Adipose tissue (tissue), 3 donors: ENCODE results near the gene CNKSR3. TPM values are rescaled to one million over a fixed set of nuclear protein-coding genes. Genes with fewer than 3 reads are reported as not detected.
"Not testable (repeated sequence)": the region's sequence is repeated elsewhere in the genome, so short reads cannot be mapped to it uniquely, and the experiment has no call there.

Experiments
- H3K27ac ChIP-seq: one replicate; pipeline ENCODE4 v1.5.1; 2013; ENCODE audit warnings: low read depth, low read length
- WGBS, 3 donors: extraction: QIAGEN DNeasy Blood & Tissue Kit; methylation state at CpG; one replicate each; pipeline ENCODE4 v1.1.7; 2013; 5-methylcytosine and 5-hydroxymethylcytosine counted together
- polyA plus RNA-seq, 3 donors: library from polyadenylated mRNA; stranded (reverse); fragments of 200-250 nt; gene quantifications; one replicate each; pipeline ENCODE4 v1.2.3, GENCODE V29; 2013
- donor health status: healthy with polysubstance abuse.
- donor health status: Bipolar disorder and iron deficiency.
- donor health status: healthy.

CNKSR3 gene
- polyA plus RNA-seq, 3 donors, result 3.8 to 6.8 (median 6.5) TPM

DNA sequence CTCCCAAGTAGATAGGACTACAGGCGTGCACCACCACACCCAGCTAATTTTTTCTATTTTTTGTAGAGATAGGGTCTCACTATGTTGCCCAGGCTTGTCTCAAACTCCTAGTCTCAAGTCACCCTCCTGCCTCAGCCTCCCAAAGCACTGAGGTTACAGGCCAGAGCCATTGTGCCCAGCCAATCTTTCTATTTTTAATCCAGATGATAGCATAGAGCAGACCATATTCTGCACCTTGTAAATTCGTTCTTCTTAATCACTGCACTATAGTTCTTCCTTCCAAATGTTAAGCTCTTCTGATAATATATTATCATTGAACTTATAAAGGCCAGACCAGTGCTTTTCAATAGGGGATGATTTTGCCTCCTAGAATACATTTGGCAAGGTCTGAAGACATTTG is 24.0 kb upstream of the CNKSR3 start:
- no peak overlapping the region for H3K27ac ChIP-seq
- 86 to 98% (median 91%) methylated on average over 2 of the region's 2 CpGs for WGBS, 3 donors

GRCh38 chr6:154532426-154532825 is 21.9 kb upstream of the CNKSR3 start:
- WGBS, 3 donors, result 79 to 94% (median 91%) methylated on average over 4 of the region's 4 CpGs
- no peak overlapping the region for H3K27ac ChIP-seq

DNA sequence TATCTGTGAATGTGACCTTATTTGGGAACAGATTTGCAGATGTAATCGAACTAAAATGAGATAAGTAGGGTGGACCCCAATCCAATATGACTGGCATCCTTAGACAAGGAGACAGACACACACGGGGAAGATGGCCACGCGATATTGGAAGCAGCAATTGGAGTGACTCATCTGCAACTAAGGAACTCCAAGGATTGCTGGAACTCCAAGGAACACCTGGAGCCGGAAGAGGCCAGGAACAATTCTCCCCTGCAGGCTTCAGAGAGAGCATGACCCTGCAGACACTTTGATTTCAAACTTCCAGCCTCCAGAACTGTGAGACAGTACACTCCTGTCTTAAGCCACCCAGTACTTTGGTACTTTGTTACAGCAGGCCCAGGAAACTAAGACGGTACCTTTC is 19.5 kb upstream of the CNKSR3 start:
- no peak overlapping the region for H3K27ac ChIP-seq
- WGBS, 3 donors, result 93 to 98% (median 94%) methylated on average over 6 of the region's 6 CpGs

DNA sequence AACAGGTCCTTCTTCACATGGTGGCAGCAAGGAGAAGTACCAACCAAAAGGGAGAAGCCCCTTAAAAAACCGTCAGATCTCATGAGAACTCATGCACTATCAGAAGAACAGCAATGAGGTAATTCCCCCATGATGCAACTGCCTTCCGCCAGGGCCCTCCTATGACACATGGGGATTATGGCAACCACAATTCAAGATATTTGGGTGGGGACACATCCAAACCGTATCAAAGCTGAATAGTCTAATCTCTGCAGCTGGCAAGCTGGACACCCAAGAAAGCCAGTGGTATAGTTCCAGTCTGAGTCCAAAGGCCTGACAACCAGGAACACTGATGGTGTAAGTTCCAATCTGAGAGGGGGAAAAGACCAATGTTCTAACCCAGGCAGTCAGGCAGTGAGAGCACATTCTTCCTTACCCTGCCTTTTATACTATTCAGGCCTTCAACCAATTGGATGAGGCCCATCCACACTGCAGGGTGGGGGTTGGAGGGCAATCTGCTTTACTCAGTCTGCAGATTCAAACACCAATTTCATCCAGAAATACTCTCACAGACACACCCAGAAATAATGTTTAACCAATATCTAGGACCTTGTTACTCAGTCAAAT is 17.9 kb upstream of the CNKSR3 start:
- WGBS, 3 donors, result 83 to 84% (median 84%) methylated on average over 3 of the region's 3 CpGs
- H3K27ac ChIP-seq, result no peak overlapping the region

DNA sequence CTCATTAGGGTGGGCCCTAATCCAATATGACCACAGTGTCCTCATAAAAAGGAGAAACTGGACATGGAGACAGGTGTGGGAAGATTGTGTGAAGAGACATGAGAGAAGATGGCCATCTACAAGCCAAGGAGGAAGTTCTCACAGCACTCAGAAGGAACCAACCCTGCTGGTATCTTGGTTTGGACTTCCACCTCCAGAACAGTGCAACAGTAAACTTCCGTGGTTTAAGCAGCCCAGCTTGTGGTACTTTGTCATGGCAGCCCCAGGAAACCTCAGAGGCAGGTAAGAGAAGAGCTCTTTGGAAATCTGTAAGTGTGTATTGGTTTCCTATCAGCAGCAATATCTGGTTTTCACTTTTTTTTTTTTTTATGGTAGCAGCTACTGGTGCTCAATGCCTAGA is 16.5 kb upstream of the CNKSR3 start:
- WGBS, 3 donors, result 54 to 82% (median 57%) methylated on average over 1 of the region's 1 CpG
- no peak overlapping the region for H3K27ac ChIP-seq

DNA sequence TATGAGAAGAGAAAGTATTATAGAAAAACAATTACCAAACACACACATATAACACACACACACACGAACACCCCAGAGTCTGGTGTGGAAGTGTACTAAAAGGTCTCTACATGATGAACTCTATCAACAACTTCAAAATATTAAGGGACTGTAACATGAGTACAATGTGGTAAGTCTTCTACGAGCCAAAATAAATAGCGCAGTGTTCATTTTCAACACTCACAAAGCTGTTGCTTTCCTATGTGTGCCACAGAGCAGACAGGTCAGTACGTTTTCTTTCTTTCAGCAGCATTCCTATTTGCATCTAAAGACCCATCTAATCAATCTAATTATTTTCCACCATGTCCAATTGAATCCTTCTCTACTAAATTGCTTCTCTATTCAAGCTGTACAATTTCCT is 12.1 kb upstream of the CNKSR3 start:
- WGBS, 3 donors, result 91 to 94% (median 92%) methylated on average over 4 of the region's 4 CpGs
- H3K27ac ChIP-seq, result no peak overlapping the region

DNA sequence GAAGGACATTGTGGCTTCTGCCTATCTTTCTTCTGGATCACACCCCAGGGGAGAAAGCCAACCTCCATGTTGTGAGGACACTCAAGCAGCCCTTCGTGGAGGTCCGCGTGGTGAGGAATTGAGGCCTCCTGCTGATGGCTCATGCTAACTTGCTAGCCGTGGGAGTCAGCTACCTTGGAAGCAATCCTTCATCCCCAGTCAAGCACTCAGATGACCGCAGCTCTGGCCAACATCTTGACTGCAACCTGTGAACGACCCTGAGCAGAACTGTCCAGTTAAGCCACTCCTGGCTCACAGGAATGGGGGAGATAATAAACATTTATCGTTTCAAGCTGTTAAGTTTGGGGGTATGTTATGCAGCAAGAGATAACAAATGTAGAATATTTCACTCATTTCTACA is 10.9 kb upstream of the CNKSR3 start:
- 88 to 96% (median 89%) methylated on average over 7 of the region's 7 CpGs for WGBS, 3 donors
- no peak overlapping the region for H3K27ac ChIP-seq

DNA sequence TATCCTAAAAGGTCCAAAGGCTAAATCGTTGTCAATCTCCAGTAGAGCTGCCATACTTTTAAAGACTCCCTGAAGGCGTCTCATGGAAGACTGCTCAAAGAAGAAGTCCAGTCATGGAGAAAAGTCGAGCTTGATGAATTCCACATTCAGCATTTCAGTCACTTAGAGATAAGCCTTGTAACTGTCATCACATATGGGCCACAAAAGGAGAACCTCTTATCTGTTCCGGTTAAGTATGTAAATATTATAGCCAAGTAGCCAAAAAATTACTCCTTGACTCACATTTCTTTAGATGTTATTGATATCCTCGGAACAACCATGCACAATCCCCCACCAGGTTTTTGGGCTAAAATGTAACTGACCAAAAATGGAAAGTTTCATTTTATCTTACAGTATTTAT is 9.8 kb upstream of the CNKSR3 start:
- WGBS, 3 donors, result 32 to 67% (median 64%) methylated on average over 5 of the region's 5 CpGs

DNA sequence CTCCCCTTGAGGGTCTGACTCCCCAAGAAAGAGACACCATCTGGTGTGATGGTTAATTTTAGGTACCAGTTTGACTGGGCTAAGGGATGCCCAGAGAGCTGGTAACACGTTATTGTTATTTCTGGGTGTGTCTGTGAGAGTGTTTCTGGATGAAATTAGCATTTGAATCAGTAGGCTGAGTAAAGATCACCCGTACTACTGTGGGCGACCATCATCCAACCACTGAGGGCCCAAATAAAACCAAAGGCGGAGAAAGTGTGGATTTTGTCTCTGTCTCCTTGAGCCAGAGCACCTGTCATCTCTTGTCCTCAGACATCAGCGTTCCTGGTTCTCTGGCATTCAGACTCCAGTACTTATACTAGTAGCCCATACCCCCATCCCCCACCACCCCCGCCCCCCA is 7.9 kb upstream of the CNKSR3 start:
- no peak overlapping the region for H3K27ac ChIP-seq
- 84 to 94% (median 88%) methylated on average over 6 of the region's 6 CpGs for WGBS, 3 donors

More for the DNA sequence above, 9.8 kb upstream of the CNKSR3 start:
- H3K27ac ChIP-seq, result no peak overlapping the region

DNA sequence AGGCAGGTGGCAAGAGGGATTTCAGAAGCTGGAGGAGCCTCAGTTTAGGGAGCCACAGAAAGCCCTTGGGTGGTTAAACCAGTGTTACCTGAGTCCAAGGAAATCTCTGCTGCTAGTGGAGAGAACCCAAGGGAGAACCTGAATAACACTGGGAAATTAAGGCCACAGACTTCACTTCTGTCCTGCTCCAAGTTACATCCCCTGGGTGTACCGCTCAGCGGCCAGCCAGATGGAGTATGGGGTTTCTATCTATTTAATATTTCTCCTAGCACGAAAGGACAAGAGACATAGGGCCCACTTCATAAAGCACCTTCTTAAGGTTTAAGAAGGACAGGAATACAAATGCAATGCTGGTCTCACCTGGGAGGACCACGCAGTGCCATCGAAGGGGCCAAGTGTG is 5.8 kb upstream of the CNKSR3 start:
- H3K27ac ChIP-seq, result no peak overlapping the region
- WGBS, 3 donors, result 76 to 86% (median 85%) methylated on average over 5 of the region's 5 CpGs

DNA sequence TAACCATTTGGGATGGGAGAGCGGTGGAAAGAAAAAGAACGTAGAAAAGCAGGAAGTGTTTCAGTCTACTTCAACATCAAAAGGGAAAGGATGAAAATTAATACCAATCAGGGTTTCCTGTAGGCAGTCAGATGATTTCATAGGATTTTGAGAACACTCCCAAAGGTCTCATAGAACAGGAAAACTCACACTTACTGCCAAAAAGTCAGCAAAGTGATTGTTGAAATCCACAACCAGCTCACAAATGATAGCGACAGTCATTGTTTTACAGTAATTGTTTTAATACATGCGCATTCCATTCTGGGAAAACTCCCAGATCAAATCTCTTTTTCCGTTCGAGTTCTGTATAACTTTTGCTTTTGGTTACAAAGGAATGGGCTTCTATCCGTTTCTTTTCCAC is 5.3 kb upstream of the CNKSR3 start:
- WGBS, 3 donors, result 37 to 60% (median 44%) methylated on average over 7 of the region's 7 CpGs
- no peak overlapping the region for H3K27ac ChIP-seq

DNA sequence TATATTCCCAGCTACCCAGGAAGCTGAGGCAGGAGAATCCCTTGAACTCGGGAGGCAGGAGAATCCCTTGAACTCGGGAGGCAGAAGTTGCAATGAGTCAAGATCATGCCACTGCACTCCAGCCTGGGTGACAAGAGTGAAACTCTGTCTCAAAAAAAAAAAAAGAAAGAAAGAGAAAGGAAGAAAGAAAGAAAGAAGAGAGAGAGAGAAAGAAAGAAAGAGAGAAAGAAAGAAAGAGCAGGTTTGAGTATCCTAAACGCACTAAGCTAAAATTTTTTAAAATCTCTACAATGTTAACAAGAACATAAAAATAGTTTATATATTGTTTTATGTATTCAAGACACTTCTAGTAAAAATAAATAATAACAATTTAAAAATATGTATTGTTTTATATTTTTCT is 4.6 kb upstream of the CNKSR3 start:
- 94 to 98% (median 96%) methylated on average over 3 of the region's 3 CpGs for WGBS, 3 donors
- H3K27ac ChIP-seq, result not testable (repeated sequence)

DNA sequence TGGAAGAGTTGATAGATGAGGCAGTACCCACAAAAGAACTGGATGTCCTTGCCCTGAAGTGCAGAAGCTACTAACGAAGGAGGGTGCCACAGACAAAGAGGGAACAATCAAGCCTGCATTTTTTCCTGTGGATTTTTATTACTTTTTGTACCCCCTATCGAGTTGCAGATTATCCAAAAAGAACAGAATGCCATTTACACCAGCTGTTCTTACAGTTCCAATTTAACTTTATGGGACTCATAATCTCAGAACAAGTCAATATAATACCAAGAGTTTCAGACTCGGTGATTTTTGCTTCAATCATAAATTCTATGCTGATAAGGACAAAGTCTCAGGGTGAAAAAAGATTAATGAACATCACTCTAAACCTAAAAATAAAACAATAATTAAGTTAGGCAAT is 4.0 kb upstream of the CNKSR3 start:
- WGBS, 3 donors, result 79 to 94% (median 90%) methylated on average over 3 of the region's 3 CpGs
- no peak overlapping the region for H3K27ac ChIP-seq

DNA sequence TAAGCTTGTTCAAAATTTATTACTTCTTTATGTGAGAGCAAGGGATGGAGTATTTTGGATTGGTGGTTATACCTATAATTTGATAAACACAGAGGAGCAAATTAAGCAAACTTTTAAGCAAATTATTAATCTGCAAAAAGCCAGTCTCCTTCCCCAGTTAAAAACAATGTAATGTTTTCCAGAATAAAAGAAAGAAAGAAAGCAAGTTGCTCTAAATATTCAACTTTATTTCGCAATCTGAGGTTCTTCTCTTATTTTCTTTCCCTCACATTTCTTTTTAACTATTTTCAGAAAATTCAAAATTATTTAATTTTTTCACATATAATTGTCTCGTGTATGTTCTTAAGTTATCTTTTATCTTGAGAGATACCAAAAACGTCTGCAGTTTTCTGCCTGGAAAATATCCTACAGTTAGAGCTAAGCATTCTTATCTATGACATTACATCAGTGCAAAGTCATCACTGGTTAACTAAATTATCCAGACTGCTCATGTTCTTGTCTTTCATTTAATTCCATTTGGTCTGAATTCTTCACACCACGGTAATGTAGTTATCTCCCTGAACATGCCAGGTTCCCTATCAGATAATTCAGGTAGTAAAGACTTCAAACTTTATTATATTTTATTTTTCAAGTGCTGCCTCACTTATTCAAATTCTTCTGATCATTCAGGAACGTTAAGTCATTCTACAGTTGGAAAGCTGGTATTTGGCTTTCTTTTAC is 3.3 kb upstream of the CNKSR3 start:
- 52 to 63% (median 55%) methylated on average over 5 of the region's 5 CpGs for WGBS, 3 donors
- H3K27ac ChIP-seq, result no peak overlapping the region

DNA sequence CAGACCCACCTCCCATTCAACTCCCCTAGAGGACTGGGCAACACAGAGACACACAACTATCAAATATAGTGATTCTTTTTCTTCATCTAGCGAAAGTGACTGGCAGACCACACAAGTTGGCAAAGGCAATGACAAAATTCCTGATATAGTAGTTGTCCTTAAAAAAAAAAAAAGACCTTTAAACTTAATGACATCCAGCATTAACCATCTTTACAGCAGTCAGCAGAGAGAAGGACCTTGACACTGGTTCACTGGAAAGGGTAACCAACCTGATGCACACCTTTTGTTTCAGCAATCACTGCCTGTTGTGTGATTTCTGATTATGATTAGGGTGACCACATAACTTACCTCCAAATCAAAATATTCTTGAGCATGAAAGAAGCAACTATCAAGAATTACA is 1.7 kb upstream of the CNKSR3 start:
- H3K27ac ChIP-seq, result no peak overlapping the region
- WGBS, 3 donors, result 65 to 94% (median 91%) methylated on average over 1 of the region's 1 CpG

DNA sequence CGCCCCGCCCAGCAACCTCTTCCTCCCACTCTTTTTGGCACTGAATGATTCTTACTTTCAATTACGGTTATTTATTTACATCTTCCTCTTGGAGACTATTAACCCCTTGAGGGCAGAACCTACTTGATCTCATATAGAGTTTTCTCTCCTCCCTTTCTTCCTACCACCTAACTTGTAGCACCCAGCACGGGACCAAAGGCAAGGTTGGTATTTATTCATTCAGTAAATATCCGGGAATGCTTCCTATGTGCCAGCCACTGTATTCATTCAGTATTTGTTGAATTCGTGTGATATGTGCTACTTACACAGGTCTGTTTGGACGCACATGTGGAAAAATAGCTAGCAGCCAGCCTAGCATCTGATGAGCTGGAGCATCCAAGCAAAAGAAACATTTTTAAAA is 1.3 kb upstream of the CNKSR3 start:
- WGBS, 3 donors, result 18 to 42% (median 38%) methylated on average over 6 to 7 of the region's 7 CpGs
- no peak overlapping the region for H3K27ac ChIP-seq

DNA sequence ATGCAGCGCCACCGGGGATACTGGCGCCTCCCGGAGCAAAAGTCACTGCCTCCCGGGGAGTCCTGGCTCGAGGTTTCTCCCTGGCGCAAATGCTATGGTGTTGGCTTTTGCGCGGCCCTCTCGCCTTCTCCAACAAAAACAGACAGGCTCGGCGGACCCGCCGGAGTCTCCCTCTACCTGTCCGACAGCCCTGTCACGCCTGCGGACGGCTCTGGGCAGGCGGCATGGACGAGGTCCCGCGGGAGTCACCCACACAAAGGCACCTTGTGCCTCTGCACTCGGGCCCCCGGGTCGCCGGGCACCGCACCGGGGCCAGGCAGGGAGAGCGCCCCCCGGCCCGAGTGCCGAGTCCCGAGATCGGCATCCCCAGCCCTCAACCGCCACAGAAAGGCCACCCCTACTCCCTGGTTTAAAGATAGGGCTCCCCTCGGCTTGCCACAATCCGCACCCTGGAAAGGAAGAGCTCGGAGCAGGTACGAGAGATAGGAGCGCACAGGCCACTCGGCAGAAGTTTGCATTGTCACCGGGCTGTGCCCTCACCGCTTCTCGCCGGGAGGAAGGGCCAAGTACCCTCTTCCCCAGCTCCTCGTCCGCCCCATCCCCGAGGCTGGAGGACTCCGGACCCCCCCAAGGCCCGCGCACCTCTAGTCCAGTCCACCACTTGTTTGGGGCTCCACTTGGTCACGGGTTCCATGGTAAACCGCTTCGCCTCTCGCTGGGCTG is 903 bp downstream of the CNKSR3 start:
- WGBS, 3 donors, result 0 to 1% (median 1%) methylated on average over 55 of the region's 55 CpGs
- no peak overlapping the region for H3K27ac ChIP-seq

DNA sequence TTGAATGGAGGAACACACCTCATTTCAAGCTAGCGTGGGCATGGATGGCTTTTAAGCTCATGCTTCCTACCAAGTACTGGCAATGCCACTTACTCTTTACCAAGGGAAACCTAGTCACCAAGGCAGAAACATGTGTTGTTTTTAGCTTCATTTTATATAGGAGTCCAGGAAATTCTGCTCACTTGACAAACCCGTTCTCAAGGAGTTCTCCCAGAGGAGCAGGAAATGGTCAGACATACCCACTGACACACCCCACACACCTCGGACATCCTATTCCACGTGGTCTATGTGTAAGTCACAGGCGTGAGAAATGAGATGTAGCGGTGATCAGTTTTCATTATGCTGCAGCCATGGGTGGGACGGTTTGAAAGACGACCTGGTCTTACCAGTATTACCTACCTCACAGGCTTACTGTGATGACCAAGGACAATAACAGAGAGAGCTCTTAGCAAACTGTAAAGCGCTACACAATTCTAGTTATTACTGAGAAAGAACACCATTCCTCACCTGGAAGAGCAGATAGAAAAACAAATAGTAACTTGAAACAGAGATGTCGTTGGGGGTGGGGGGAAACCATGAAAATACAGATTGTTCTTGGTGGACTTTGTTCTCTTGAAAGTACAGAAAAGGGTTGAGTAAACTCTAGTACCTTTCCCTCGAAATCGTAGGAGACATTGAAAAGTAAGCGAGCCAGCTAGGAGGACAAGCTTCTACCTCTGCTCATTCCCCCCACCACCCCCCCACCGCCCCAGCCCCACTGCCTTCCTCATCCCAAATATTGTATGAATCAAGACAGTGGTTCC is 1.7 kb downstream of the CNKSR3 start:
- WGBS, 3 donors, result 10 to 36% (median 34%) methylated on average over 14 of the region's 14 CpGs
- no peak overlapping the region for H3K27ac ChIP-seq
